ENCODE results near the gene CLCN7. TPM values are rescaled to one million over a fixed set of nuclear protein-coding genes. Genes with fewer than 3 reads are reported as not detected.
"Not testable (repeated sequence)": the region's sequence is repeated elsewhere in the genome, so short reads cannot be mapped to it uniquely, and the experiment has no call there.

CLCN7 gene
- total and polyA plus RNA-seq, 8 donors = 8.7 to 489 (median 55.1) TPM

DNA sequence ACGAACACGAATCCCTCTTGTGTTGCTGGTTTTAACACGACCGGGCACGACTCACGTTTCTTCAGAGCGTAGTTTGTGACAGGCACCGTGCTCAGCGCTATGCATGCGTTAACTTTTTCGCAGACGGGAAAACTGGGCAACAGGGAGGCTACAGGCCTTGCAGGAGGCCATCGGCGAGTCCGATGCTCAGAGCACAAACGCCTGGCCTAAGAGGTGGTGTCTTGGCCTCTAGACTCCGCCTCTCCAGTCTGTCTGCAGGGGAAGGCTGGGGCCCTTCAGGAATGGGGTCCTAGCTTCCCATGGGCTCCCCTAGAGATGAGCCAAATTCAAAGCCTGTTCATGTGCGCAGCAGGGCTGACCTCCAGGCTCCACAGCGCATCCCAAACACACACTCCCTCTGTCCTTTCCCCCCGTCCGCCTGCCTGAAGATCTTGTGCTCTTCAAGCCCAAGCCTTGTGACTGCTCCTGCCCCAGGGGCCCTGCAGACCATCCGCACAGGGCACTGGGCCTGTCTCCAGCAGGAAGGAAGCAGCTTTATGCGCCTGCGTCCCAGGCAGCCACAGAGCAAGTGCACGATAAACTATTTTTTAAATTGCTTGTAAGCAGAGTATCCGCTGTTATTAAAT is 3.1 kb downstream of the CLCN7 start:
- Histone ChIP-seq H3K4me3 (no peak overlapping the region), H3K27me3 (no peaks in the 10 kb centered on the region), H3K9me3 (no peaks in the 10 kb centered on the region), H3K27ac (peak overlapping the region in 2 of 5 donors; percentile 67 to 72), H3K4me1 (peaks cover 16 to 69% (median 51%) of the 10 kb centered on the region in 4 donors), H3K36me3 (no peaks in the 10 kb centered on the region)
- intact Hi-C loops (cut with DNase I; ENCODE audit: low total_unique reads) = no loop called here
- 81 to 89% (median 86%) methylated on average over 24 to 26 of the region's 26 CpGs for WGBS, 5 donors
- DNase-seq = no peak
- TF ChIP-seq, protein P1, sequence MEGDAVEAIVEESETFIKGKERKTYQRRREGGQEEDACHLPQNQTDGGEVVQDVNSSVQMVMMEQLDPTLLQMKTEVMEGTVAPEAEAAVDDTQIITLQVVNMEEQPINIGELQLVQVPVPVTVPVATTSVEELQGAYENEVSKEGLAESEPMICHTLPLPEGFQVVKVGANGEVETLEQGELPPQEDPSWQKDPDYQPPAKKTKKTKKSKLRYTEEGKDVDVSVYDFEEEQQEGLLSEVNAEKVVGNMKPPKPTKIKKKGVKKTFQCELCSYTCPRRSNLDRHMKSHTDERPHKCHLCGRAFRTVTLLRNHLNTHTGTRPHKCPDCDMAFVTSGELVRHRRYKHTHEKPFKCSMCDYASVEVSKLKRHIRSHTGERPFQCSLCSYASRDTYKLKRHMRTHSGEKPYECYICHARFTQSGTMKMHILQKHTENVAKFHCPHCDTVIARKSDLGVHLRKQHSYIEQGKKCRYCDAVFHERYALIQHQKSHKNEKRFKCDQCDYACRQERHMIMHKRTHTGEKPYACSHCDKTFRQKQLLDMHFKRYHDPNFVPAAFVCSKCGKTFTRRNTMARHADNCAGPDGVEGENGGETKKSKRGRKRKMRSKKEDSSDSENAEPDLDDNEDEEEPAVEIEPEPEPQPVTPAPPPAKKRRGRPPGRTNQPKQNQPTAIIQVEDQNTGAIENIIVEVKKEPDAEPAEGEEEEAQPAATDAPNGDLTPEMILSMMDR (IDR thresholded peaks at IDR 0.05) = no peak
- TF ChIP-seq POLR2AphosphoS5 (IDR thresholded peaks at IDR 0.05) (no peak), POLR2A (IDR thresholded peaks at IDR 0.05) (no peak), EP300 (IDR thresholded peaks at IDR 0.05) (no peak)

DNA sequence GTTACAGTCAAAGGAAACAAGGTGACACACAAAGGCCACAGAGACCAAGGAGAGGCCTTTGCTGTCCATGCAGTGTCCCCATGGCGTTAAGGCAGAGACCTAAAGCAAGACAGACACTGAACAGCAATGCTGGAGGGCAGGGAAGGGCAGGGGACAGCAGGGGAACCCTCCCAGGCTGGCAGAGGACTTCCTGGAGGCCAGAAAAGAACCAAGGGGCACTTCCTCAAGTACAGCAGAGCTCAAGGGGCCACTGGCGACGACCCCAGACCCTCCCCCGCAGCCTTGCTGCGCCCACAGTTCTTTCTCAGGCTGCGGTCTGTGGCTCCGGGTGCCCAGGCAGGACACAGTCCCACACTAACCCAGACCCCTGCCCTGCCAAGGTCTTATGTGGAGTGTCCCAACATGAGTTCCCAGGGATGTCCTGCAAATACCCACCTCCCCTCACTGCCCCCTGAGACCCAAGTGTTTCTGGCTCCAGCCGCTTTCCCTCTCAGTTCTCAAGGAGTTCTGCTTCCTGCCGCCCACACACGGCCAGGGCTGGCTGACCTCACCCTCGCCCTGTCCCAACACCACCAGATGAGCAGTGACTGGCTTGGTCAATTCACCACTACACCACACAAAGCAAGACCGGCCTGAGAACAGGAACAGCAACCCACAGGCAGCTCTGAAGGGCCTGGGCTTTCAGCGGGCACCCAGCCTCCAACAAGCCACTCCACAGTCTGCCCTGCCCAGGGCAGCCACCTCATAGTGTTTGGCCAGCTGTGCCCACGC is 4.2 kb downstream of the CLCN7 start:
- peak overlapping the region in 2 of 5 donors; percentile 67 to 72 for H3K27ac ChIP-seq
- intact Hi-C loops (cut with DNase I; ENCODE audit: low total_unique reads) = no loop called here
- peaks cover 14 to 66% (median 47%) of the 10 kb centered on the region in 4 donors for H3K4me1 ChIP-seq
- H3K9me3 ChIP-seq = no peaks in the 10 kb centered on the region
- no peak for DNase-seq
- WGBS, 5 donors = 65 to 80% (median 76%) methylated on average over 13 to 14 of the region's 14 CpGs
- TF ChIP-seq, protein P1 (IDR thresholded peaks at IDR 0.05) = no peak
- no peak for TF ChIP-seq POLR2AphosphoS5 (IDR thresholded peaks at IDR 0.05)
- TF ChIP-seq POLR2A (IDR thresholded peaks at IDR 0.05) = no peak
- no peak for TF ChIP-seq EP300 (IDR thresholded peaks at IDR 0.05)
- H3K4me3 ChIP-seq = no peak overlapping the region
- peaks cover 0 to 6% (median 0%) of the 10 kb centered on the region in 4 donors for H3K36me3 ChIP-seq
- no peaks in the 10 kb centered on the region for H3K27me3 ChIP-seq

DNA sequence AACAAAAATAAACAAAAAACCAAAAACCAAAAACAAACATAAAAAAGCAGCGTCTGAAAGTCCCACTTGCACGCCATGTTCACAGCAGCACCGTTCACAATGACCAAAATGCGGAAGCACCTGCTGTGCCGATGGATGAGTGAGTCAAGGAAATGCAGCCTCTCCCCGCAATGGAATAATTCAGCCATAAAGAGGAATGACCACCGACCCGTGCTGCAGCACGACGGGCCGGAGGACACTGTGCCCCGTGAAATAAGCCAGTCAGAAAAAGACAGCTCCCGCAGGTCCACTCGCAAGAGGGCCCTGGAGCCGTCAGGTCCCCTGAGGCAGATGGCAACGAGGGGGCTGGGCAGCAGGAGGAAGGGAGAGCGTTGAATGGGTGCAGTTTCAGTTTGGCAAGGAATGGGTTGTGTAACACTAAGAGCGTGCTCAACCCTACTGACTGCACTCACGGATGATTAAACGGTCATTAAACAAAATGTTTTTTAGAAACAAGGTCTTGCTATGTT is 5.1 kb downstream of the CLCN7 start:
- no peaks in the 10 kb centered on the region for H3K9me3 ChIP-seq
- 65 to 83% (median 77%) methylated on average over 20 of the region's 20 CpGs for WGBS, 5 donors
- H3K36me3 ChIP-seq = peaks cover 0 to 14% (median 5%) of the 10 kb centered on the region in 4 donors
- peak overlapping the region in 2 of 5 donors; percentile 67 to 72 for H3K27ac ChIP-seq
- DNase-seq = no peak
- intact Hi-C loops (cut with DNase I; ENCODE audit: low total_unique reads) = no loop called here
- peaks cover 10 to 61% (median 41%) of the 10 kb centered on the region in 4 donors for H3K4me1 ChIP-seq
- H3K27me3 ChIP-seq = no peaks in the 10 kb centered on the region
- H3K4me3 ChIP-seq = peak overlapping the region in 1 of 4 donors; percentile 3
- TF ChIP-seq POLR2AphosphoS5 (IDR thresholded peaks at IDR 0.05) (no peak), EP300 (IDR thresholded peaks at IDR 0.05) (no peak), POLR2A (IDR thresholded peaks at IDR 0.05) (no peak)
- TF ChIP-seq, protein P1 (IDR thresholded peaks at IDR 0.05) = no peak

DNA sequence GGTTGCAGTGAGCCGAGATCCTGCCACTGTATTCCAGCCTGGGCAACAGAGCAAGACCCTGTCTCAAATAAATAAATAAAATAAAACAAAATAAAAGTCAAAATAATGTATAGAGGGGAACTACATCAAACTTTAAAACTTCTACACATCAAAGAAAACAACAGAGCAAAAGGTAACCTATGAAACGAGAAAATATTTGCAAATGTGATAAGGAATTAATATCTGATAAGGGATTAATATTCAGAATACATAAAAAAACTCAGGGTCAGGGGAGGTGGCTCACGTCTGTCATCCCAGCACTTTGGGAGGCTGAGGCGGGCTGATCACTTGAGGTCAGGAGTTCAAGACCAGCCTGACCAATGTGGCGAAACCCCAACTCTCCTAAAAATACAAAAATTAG is 5.7 kb downstream of the CLCN7 start:
- H3K4me1 ChIP-seq = peaks cover 8 to 57% (median 37%) of the 10 kb centered on the region in 4 donors
- intact Hi-C loops (cut with DNase I; ENCODE audit: low total_unique reads); H3K4me3 ChIP-seq; H3K9me3 ChIP-seq; DNase-seq; H3K27me3 ChIP-seq: not testable (repeated sequence)
- peaks cover 0 to 20% (median 11%) of the 10 kb centered on the region in 4 donors for H3K36me3 ChIP-seq
- H3K27ac ChIP-seq = peak overlapping the region in 1 of 5 donors; percentile 72
- 55 to 81% (median 64%) methylated on average over 5 of the region's 5 CpGs for WGBS, 5 donors

Measured in stomach (tissue), 9 donors.